ENCODE measurements around the gene PSMA5.
"Not testable (repeated sequence)": the region's sequence is repeated elsewhere in the genome, so short reads cannot be mapped to it uniquely, and the experiment has no call there.

Gene PSMA5

DNA sequence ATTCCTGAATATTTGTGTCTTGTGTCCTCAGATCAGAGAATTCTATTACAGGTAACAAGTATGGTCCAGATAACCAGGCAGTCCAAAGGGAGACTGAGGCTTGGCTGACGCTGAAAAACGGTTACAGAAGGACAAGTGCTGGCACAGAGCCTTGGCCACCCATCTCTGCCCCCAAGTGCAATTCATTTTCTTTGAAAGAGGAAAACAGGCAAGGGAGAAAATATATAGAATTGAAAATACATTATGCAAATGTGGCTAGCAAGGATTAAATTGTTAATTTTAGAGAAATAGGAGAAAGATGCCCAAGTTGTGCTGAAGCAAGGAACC, 29.8 kb downstream of the PSMA5 start:
- Histone ChIP-seq H3K4me3 (ENCODE audit: low read length) (no peak overlapping the region), H3K4me1 (ENCODE audit: control insufficient read depth, insufficient read depth, low read length) (peaks cover 50% of the 10 kb centered on the region), H3K9ac (ENCODE audit: low read length) (peak overlapping the region; percentile 64), H3K36me3 (ENCODE audit: control insufficient read depth, insufficient read depth, low read length) (no peaks in the 10 kb centered on the region), H3K27me3 (ENCODE audit: control insufficient read depth, insufficient read depth, low read length) (no peaks in the 10 kb centered on the region), H3K9me3 (ENCODE audit: control insufficient read depth, low read length) (no peaks in the 10 kb centered on the region)

GRCh38 chr1:109395602-109396512, 30.4 kb downstream of the PSMA5 start:
- H3K4me1 ChIP-seq (ENCODE audit: control insufficient read depth, insufficient read depth, low read length) = peaks cover 56% of the 10 kb centered on the region
- H3K27me3 ChIP-seq (ENCODE audit: control insufficient read depth, insufficient read depth, low read length) = no peaks in the 10 kb centered on the region
- H3K4me3 ChIP-seq (ENCODE audit: low read length) = no peak overlapping the region
- H3K9me3 ChIP-seq (ENCODE audit: control insufficient read depth, low read length) = no peaks in the 10 kb centered on the region
- H3K9ac ChIP-seq (ENCODE audit: low read length) = peak overlapping the region; percentile 64
- H3K36me3 ChIP-seq (ENCODE audit: control insufficient read depth, insufficient read depth, low read length) = no peaks in the 10 kb centered on the region

DNA sequence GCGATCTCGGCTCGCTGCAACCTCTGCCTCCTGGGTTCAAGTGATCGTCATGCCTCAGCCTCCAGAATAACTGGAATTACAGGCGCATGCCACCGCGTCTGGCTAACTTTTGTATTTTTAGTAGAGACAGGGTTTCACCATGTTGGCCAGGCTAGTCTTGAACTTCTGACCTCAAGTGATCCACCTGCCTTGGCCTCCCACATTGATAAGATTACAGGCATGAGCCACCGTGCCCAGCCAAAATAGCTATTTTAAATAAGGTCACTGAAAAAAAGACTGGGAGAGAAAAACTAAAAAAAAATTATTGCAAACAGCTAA, 31.0 kb downstream of the PSMA5 start:
- H3K4me1 ChIP-seq (ENCODE audit: control insufficient read depth, insufficient read depth, low read length) = peaks cover 58% of the 10 kb centered on the region
- not testable (repeated sequence) for H3K27me3 ChIP-seq (ENCODE audit: control insufficient read depth, insufficient read depth, low read length); H3K36me3 ChIP-seq (ENCODE audit: control insufficient read depth, insufficient read depth, low read length); H3K9ac ChIP-seq (ENCODE audit: low read length); H3K4me3 ChIP-seq (ENCODE audit: low read length); H3K9me3 ChIP-seq (ENCODE audit: control insufficient read depth, low read length)

GRCh38 chr1:109394591-109395281, 31.5 kb downstream of the PSMA5 start:
- no peaks in the 10 kb centered on the region for H3K9me3 ChIP-seq (ENCODE audit: control insufficient read depth, low read length)
- no peaks in the 10 kb centered on the region for H3K36me3 ChIP-seq (ENCODE audit: control insufficient read depth, insufficient read depth, low read length)
- H3K27me3 ChIP-seq (ENCODE audit: control insufficient read depth, insufficient read depth, low read length) = no peaks in the 10 kb centered on the region
- peaks cover 58% of the 10 kb centered on the region for H3K4me1 ChIP-seq (ENCODE audit: control insufficient read depth, insufficient read depth, low read length)
- H3K4me3 ChIP-seq (ENCODE audit: low read length) = no peak overlapping the region
- no peak overlapping the region for H3K9ac ChIP-seq (ENCODE audit: low read length)

- H3K4me3 ChIP-seq (ENCODE audit: low read length) = no peak overlapping the region
- no peaks in the 10 kb centered on the region for H3K9me3 ChIP-seq (ENCODE audit: control insufficient read depth, low read length)
- H3K27me3 ChIP-seq (ENCODE audit: control insufficient read depth, insufficient read depth, low read length) = no peaks in the 10 kb centered on the region
- peak overlapping the region; percentile 42 for H3K9ac ChIP-seq (ENCODE audit: low read length)
- no peaks in the 10 kb centered on the region for H3K36me3 ChIP-seq (ENCODE audit: control insufficient read depth, insufficient read depth, low read length)
- H3K4me1 ChIP-seq (ENCODE audit: control insufficient read depth, insufficient read depth, low read length) = peaks cover 56% of the 10 kb centered on the region
Observed at GRCh38 chr1:109393617-109394233, 32.5 kb downstream of the PSMA5 start.

- Histone ChIP-seq H3K4me3 (ENCODE audit: low read length) (no peak overlapping the region), H3K27me3 (ENCODE audit: control insufficient read depth, insufficient read depth, low read length) (no peaks in the 10 kb centered on the region), H3K9me3 (ENCODE audit: control insufficient read depth, low read length) (no peaks in the 10 kb centered on the region), H3K4me1 (ENCODE audit: control insufficient read depth, insufficient read depth, low read length) (peaks cover 50% of the 10 kb centered on the region), H3K9ac (ENCODE audit: low read length) (peak overlapping the region; percentile 42), H3K36me3 (ENCODE audit: control insufficient read depth, insufficient read depth, low read length) (no peaks in the 10 kb centered on the region)
Observed at GRCh38 chr1:109392788-109393616, 33.2 kb downstream of the PSMA5 start.

DNA sequence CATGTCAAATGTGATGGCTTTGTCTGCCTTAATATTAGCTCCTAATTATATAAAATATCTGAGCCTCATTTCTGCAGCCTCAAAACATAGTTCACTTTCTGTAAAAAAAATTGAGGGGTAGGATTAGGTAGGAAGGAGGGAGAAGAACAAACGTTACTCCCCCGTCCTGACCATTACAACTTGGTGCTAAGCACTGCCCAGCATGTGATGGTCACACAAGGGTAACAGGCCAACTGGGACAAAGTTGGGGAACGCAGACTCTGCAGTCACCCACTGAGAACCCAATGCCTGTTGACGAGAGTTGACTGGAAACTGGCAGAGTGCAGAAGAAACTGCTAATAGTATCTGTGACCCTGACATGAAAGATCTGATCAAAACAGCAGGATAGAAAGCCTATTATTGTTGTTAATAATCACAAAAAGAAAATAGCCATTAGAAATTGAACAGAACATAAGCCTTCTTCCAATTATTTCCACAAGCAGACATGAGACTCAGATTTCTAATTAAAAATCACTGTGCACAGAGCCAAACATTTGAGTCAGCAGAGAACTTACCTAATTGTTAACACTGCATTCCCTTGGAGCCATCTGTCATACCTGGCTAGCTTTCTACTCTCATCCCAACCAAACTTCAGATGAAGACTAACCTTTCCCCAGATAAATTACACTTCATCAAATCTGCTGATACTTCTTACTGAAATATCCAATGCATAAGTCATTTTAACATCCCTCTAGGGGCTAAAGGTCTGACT, 34.0 kb downstream of the PSMA5 start:
- peaks cover 50% of the 10 kb centered on the region for H3K4me1 ChIP-seq (ENCODE audit: control insufficient read depth, insufficient read depth, low read length)
- H3K4me3 ChIP-seq (ENCODE audit: low read length) = no peak overlapping the region
- no peaks in the 10 kb centered on the region for H3K27me3 ChIP-seq (ENCODE audit: control insufficient read depth, insufficient read depth, low read length)
- H3K36me3 ChIP-seq (ENCODE audit: control insufficient read depth, insufficient read depth, low read length) = no peaks in the 10 kb centered on the region
- no peaks in the 10 kb centered on the region for H3K9me3 ChIP-seq (ENCODE audit: control insufficient read depth, low read length)
- H3K9ac ChIP-seq (ENCODE audit: low read length) = peak overlapping the region; percentile 42

GRCh38 chr1:109391626-109392025, 34.6 kb downstream of the PSMA5 start:
- Histone ChIP-seq H3K27me3 (ENCODE audit: control insufficient read depth, insufficient read depth, low read length) (no peaks in the 10 kb centered on the region), H3K4me3 (ENCODE audit: low read length) (no peak overlapping the region), H3K9ac (ENCODE audit: low read length) (no peak overlapping the region), H3K36me3 (ENCODE audit: control insufficient read depth, insufficient read depth, low read length) (no peaks in the 10 kb centered on the region), H3K4me1 (ENCODE audit: control insufficient read depth, insufficient read depth, low read length) (peaks cover 47% of the 10 kb centered on the region), H3K9me3 (ENCODE audit: control insufficient read depth, low read length) (no peaks in the 10 kb centered on the region)

GRCh38 chr1:109391157-109391556, 35.1 kb downstream of the PSMA5 start:
- Histone ChIP-seq H3K27me3 (ENCODE audit: control insufficient read depth, insufficient read depth, low read length) (no peaks in the 10 kb centered on the region), H3K9me3 (ENCODE audit: control insufficient read depth, low read length) (no peaks in the 10 kb centered on the region), H3K4me1 (ENCODE audit: control insufficient read depth, insufficient read depth, low read length) (peaks cover 42% of the 10 kb centered on the region), H3K36me3 (ENCODE audit: control insufficient read depth, insufficient read depth, low read length) (no peaks in the 10 kb centered on the region), H3K9ac (ENCODE audit: low read length) (no peak overlapping the region), H3K4me3 (ENCODE audit: low read length) (no peak overlapping the region)

DNA sequence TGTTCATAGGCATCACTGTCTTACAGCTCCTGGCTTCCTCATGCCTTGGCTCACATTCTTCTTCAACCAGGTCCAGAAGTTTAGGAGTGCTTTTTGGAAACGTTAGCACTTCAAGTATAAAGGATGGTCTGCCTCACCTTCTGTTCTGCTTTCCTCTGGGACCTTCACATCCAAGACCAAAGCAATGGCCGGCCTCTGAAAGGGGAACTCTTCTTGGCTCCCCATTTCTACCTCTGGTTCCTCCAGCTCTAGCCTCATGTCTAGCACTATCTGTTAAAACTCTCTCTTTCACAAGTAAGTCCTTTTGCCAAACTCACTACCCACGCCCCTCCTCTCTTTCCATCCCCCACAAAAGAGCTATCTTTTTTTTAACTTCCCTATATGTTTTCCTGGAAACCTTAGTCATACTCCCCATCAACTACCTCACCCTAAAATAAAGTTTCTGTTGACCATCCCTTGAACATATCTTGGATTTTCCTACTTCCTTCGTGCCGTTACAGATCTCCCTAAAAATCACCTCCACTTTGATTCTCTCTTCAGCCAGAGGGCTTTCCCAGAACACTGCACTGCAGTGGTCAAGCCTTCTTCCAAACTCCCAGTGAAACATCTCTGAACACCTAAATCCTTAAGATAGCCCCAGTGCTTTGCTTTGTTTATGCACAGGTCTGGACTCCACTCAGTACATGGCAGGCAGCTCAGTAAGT, 36.5 kb downstream of the PSMA5 start:
- Histone ChIP-seq H3K9ac (ENCODE audit: low read length) (no peak overlapping the region), H3K4me3 (ENCODE audit: low read length) (no peak overlapping the region), H3K9me3 (ENCODE audit: control insufficient read depth, low read length) (no peaks in the 10 kb centered on the region), H3K36me3 (ENCODE audit: control insufficient read depth, insufficient read depth, low read length) (no peaks in the 10 kb centered on the region), H3K4me1 (ENCODE audit: control insufficient read depth, insufficient read depth, low read length) (peaks cover 33% of the 10 kb centered on the region), H3K27me3 (ENCODE audit: control insufficient read depth, insufficient read depth, low read length) (no peaks in the 10 kb centered on the region)

Measured in mucosa of stomach (tissue), 1 donor.